A549 (cell line): ENCODE data around the gene CYP19A1. TPM values are rescaled to one million over a fixed set of nuclear protein-coding genes. Genes with fewer than 3 reads are reported as not detected.

ENCODE experiments used
- ATAC-seq, 2 experiments: fragments of 200-7000 bp in 1 of 2; fragments of >200 bp in 1 of 2; cut with Nextera tagmentation in 1 of 2; cut with Tn5 transposase in 1 of 2; 3 replicates each; pipeline versions ENCODE4 v1.8.0 to v1.9.1; 2018 to 2020; ENCODE audit warnings: mild to moderate bottlenecking in 1 of 2, moderate library complexity in 1 of 2
- CTCF ChIA-PET: fragments of 300-600 bp; sonication (Branson Sonifier 250); formaldehyde crosslinking; extraction: SDS; loops from one replicate; lab custom pipeline; 2021; ENCODE audit warnings: antibody characterized with exemption, inconsistent platforms; lab: Yijun Ruan, JAX
- POLR2A ChIA-PET: fragments of 350-600 bp; formaldehyde crosslinking; extraction: SDS; loops from one replicate; lab custom pipeline; 2021; ENCODE audit warnings: antibody characterized with exemption, inconsistent platforms; lab: Yijun Ruan, JAX
- DNase-seq, 2 experiments: peaks; one replicate each; pipeline versions ENCODE4 v3.0.0 to v3.0.0-alpha.2; 2011 to 2016; ENCODE audit warnings: low read depth in 1 of 2, low spot score in 1 of 2
- FAIRE-seq: peaks from 2 replicates; lab custom pipeline; 2011; peaks lifted over from hg19 to GRCh38; lab: Jason Lieb, UNC
- H3K27ac ChIP-seq, 2 experiments: fragments of >200 bp; sonication (Bioruptor Twin); formaldehyde crosslinking; 3 replicates each; pipeline ENCODE4 v1.5.1; 2016 to 2017
- H3K4me1 ChIP-seq: fragments of >200 bp; sonication (Bioruptor Twin); formaldehyde crosslinking; 3 replicates; pipeline ENCODE4 v1.6.1; 2016
- H3K4me2 ChIP-seq: fragments of >200 bp; sonication (Bioruptor Twin); formaldehyde crosslinking; 3 replicates; pipeline ENCODE4 v1.6.1; 2016
- H3K4me3 ChIP-seq: fragments of >200 bp; sonication (Bioruptor Twin); formaldehyde crosslinking; 3 replicates; pipeline ENCODE4 v1.5.1; 2016
- H3K9me3 ChIP-seq: fragments of >200 bp; sonication (Bioruptor Twin); formaldehyde crosslinking; 3 replicates; pipeline ENCODE4 v1.6.1; 2016
- BCL3 ChIP-seq: fragments of >200 bp; sonication (Bioruptor Twin); formaldehyde crosslinking; IDR thresholded peaks from 3 replicates; pipeline ENCODE4 v1.6.1; 2016
- CBX2 ChIP-seq: fragments of 200-600 bp; sonication (generic); IDR thresholded peaks from 2 replicates; pipeline ENCODE4 v1.6.1; 2016; ENCODE audit warnings: low read depth, mild to moderate bottlenecking, borderline replicate concordance
- CBX8 ChIP-seq: fragments of 200-600 bp; sonication (generic); IDR thresholded peaks from 2 replicates; pipeline ENCODE4 v1.6.1; 2016
- ELK1 ChIP-seq: fragments of 150-350 bp; IDR thresholded peaks from 2 replicates; pipeline ENCODE4 v1.6.1; 2014; ENCODE audit warnings: low read depth, mild to moderate bottlenecking, low read length
- EP300 ChIP-seq, 2 experiments: fragments of >200 bp; sonication (Bioruptor Twin); formaldehyde crosslinking; IDR thresholded peaks; 2 replicates in 1 of 2; 3 replicates in 1 of 2; pipeline ENCODE4 v1.6.1; 2016 to 2017
- FOSL2 ChIP-seq, 2 experiments: fragments of 450-650 bp in 1 of 2; fragments of >200 bp in 1 of 2; sonication (Bioruptor Twin) in 1 of 2; formaldehyde crosslinking; IDR thresholded peaks; 2 replicates each; pipeline versions ENCODE4 v1.5.0 to v1.6.1; 2016 to 2020; ENCODE audit warnings: mild to moderate bottlenecking in 1 of 2, moderate library complexity in 1 of 2
- HES2 ChIP-seq: fragments of >200 bp; sonication (Bioruptor Twin); formaldehyde crosslinking; IDR thresholded peaks from 2 replicates; pipeline ENCODE4 v1.6.1; 2016
- HOXA7 ChIP-seq: fragments of 250-450 bp; sonication (Bioruptor Pico); IDR thresholded peaks from 2 replicates; pipeline ENCODE4 v1.5.0; 2020; ENCODE audit warnings: mild to moderate bottlenecking, moderate library complexity
- JUN ChIP-seq, 2 experiments: fragments of >200 bp; sonication (Bioruptor Twin); formaldehyde crosslinking; IDR thresholded peaks; 2 replicates in 1 of 2; 3 replicates in 1 of 2; pipeline ENCODE4 v1.6.1; 2016 to 2017
- JUNB ChIP-seq: fragments of >200 bp; sonication (Bioruptor Twin); formaldehyde crosslinking; IDR thresholded peaks from 2 replicates; pipeline ENCODE4 v1.6.1; 2016
- KDM5A ChIP-seq: fragments of 200-600 bp; sonication (generic); IDR thresholded peaks from 2 replicates; pipeline ENCODE4 v1.6.1; 2016; ENCODE audit warnings: antibody characterized with exemption, mild to moderate bottlenecking
- MAFK ChIP-seq: fragments of 450-650 bp; IDR thresholded peaks from 2 replicates; pipeline ENCODE4 v1.6.1; 2014; ENCODE audit not compliant: partially characterized antibody
- MAX ChIP-seq: IDR thresholded peaks from 2 replicates; pipeline ENCODE4 v1.6.1; 2012
- MAZ ChIP-seq: fragments of 150-350 bp; IDR thresholded peaks from 2 replicates; pipeline ENCODE4 v1.6.1; 2014; ENCODE audit warnings: antibody characterized with exemption, low read depth, low read length, borderline replicate concordance
- NFE2L2 ChIP-seq: fragments of 150-350 bp; conservative IDR thresholded peaks from 2 replicates; pipeline ENCODE4 v1.6.1; 2014; ENCODE audit warnings: low read length
- NPAS2 ChIP-seq: fragments of 250-450 bp; sonication (Bioruptor Pico); IDR thresholded peaks from 2 replicates; pipeline ENCODE4 v1.8.0; 2022; ENCODE audit warnings: mild to moderate bottlenecking, moderate library complexity, borderline replicate concordance
- NR3C1 ChIP-seq: fragments of >200 bp; sonication (Bioruptor Twin); formaldehyde crosslinking; IDR thresholded peaks from 3 replicates; pipeline ENCODE4 v1.6.1; 2017
- POLR2A ChIP-seq: IDR thresholded peaks from 2 replicates; pipeline ENCODE4 v1.6.1; 2012; ENCODE audit warnings: mild to moderate bottlenecking, low read length
- RCOR1 ChIP-seq: fragments of 150-350 bp; IDR thresholded peaks from 2 replicates; pipeline ENCODE4 v1.6.1; 2014; ENCODE audit warnings: antibody characterized with exemption, low read length, low read depth
- SMC3 ChIP-seq: fragments of >200 bp; sonication (Bioruptor Twin); formaldehyde crosslinking; IDR thresholded peaks from 3 replicates; pipeline ENCODE4 v1.6.1; 2018; ENCODE audit warnings: inconsistent platforms
- TP53 ChIP-seq: fragments of 250-450 bp; sonication (Bioruptor Pico); IDR thresholded peaks from 2 replicates; pipeline ENCODE4 v1.5.0; 2021; ENCODE audit warnings: mild to moderate bottlenecking, moderate library complexity
- ZC3H11A ChIP-seq: fragments of 450-650 bp; IDR thresholded peaks from 2 replicates; pipeline ENCODE4 v1.6.1; 2014; ENCODE audit warnings: antibody characterized with exemption, mild to moderate bottlenecking
- WGBS: methylation state at CpG from one replicate; pipeline ENCODE4 v1.1.6; 2017; ENCODE audit errors: missing lambda C conversion rate; 5-methylcytosine and 5-hydroxymethylcytosine counted together
- polyA plus RNA-seq, 4 experiments: library from polyadenylated mRNA; depleted of rRNA in 3 of 4; stranded (reverse); fragments of >200 nt; fragmentation: RNase III in 1 of 4; extraction: RNeasy Plus Mini Kit Qiagen cat#74134 plus additional on column Dnase treatment in 1 of 4; gene quantifications; 2 replicates in 3 of 4; 3 replicates in 1 of 4; pipeline ENCODE4 v1.2.3, GENCODE V29; 2011 to 2017

Gene CYP19A1
- polyA plus RNA-seq, 2 of the 4 experiments (the other 2 are of a cell fraction): 0.36 TPM; not detected in 1

GRCh38 chr15:51227940-51228732, 110.3 kb downstream of the CYP19A1 start:
- peak overlapping the region; percentile 31 to 68; a peak in 5 of 6 replicates for H3K27ac ChIP-seq
- WGBS: 48% methylated on average over 3 of the region's 3 CpGs
- no peak overlapping the region for H3K4me3 ChIP-seq
- ATAC-seq (peak; percentile 71 to 73), DNase-seq (peak; percentile 69 to 72), FAIRE-seq (no peak)
- H3K4me2 ChIP-seq: peak overlapping the region; percentile 50
- H3K9me3 ChIP-seq: no peaks in the 10 kb centered on the region
- ChIA-PET POLR2A (no interaction called here), CTCF (interaction anchor here (0.8 to 9.7 kb wide), 13 partner anchors 10 to 181 kb away, joined by 3 to 106 read pairs (median 6); no protein-coding TSS in a partner anchor)
- TF ChIP-seq MAFK (peak; percentile 94), TP53 (CRISPR knock-in tag) (no peak), NFE2L2 (peak; percentile 86), BCL3 (no peak), JUNB (peak; percentile 37; the same call in 1 of the 2 replicates), EP300 (IDR thresholded peaks at IDR 0.05) (no peak), FOSL2 (IDR thresholded peaks at IDR 0.05) (peak; percentile 49; the same call in 1 of the 2 replicates), FOSL2 (CRISPR knock-in tag; IDR thresholded peaks at IDR 0.05) (peak; percentile 97)
- peaks cover 14% of the 10 kb centered on the region for H3K4me1 ChIP-seq

- WGBS: 67% methylated on average over 6 of the region's 6 CpGs
Observed at GRCh38 chr15:51226576-51227210, 111.7 kb downstream of the CYP19A1 start.

GRCh38 chr15:51224428-51224827, 114.0 kb downstream of the CYP19A1 start:
- H3K27ac ChIP-seq: no peak overlapping the region
- no peak overlapping the region for H3K4me2 ChIP-seq
- H3K4me1 ChIP-seq: peaks cover 14% of the 10 kb centered on the region
- FAIRE-seq: no peak
- H3K4me3 ChIP-seq: no peak overlapping the region
- ATAC-seq: no peak
- H3K9me3 ChIP-seq: no peaks in the 10 kb centered on the region
- TF ChIP-seq EP300 (IDR thresholded peaks at IDR 0.05) (no peak), HOXA7 (CRISPR knock-in tag) (no peak)
- ChIA-PET CTCF (interaction anchor here (1.1 to 9.7 kb wide), 5 partner anchors 15 to 178 kb away, joined by 4 to 106 read pairs (median 4); no protein-coding TSS in a partner anchor), POLR2A (no interaction called here)
- DNase-seq: no peak

More at GRCh38 chr15:51226576-51227210, 111.7 kb downstream of the CYP19A1 start:
- Histone ChIP-seq H3K4me3 (no peak overlapping the region), H3K4me2 (no peak overlapping the region), H3K9me3 (no peaks in the 10 kb centered on the region), H3K27ac (no peak overlapping the region), H3K4me1 (peaks cover 14% of the 10 kb centered on the region)
- ChIA-PET POLR2A (no interaction called here), CTCF (interaction anchor here (0.7 to 9.7 kb wide), 10 partner anchors 8 to 176 kb away, joined by 3 to 106 read pairs (median 5); no protein-coding TSS in a partner anchor)
- ATAC-seq: no peak
- no peak for FAIRE-seq
- TF ChIP-seq RCOR1 (no peak), POLR2A (no peak), TP53 (CRISPR knock-in tag) (no peak), JUN (IDR thresholded peaks at IDR 0.05) (no peak), CBX2 (no peak), ZC3H11A (no peak), NR3C1 (no peak), MAX (no peak), ELK1 (no peak), MAZ (no peak), NFE2L2 (no peak), KDM5A (no peak), SMC3 (no peak), CBX8 (no peak), NPAS2 (CRISPR knock-in tag) (no peak), HES2 (no peak)
- no peak for DNase-seq
